T-helper 2 cell (primary cell): ENCODE data around the gene SLC38A10.
A peak's percentile ranks its signal among the peaks of the same experiment; 100 is the strongest.

Source experiments
- DNase-seq, 5 experiments: peaks; one replicate each; pipeline versions ENCODE4 v3.0.0 to v3.0.0-alpha.2; 2012 to 2022

SLC38A10 gene

DNA sequence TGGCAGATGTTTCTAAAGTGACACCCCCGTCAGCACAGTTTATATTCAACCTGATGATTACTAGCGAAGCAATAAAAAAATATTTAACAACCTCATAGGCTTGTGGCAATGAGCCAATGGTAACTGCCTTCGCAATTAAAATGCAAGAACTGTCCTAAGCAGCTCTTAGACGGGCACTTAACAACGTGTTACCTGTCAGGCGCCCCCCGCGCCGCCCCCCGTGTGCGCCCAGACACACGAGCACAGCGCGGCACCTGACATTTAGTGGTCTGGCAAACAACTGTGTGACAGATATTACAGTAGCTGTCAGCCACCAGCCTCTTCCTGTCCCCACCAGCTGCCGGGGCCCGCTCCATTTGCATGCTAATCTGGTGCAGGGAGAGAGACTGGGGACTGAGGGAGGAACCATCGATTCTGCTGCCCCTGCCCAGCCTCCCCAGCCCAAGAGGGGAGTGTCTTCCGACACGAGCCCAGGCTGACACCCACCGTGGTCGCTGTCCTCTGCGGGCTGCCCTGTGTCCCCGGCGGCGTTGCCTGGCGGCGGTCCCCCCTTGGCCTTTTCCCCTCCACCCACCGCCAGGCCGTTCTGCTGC is 43.3 kb downstream of the SLC38A10 start:
- no peak for DNase-seq

DNA sequence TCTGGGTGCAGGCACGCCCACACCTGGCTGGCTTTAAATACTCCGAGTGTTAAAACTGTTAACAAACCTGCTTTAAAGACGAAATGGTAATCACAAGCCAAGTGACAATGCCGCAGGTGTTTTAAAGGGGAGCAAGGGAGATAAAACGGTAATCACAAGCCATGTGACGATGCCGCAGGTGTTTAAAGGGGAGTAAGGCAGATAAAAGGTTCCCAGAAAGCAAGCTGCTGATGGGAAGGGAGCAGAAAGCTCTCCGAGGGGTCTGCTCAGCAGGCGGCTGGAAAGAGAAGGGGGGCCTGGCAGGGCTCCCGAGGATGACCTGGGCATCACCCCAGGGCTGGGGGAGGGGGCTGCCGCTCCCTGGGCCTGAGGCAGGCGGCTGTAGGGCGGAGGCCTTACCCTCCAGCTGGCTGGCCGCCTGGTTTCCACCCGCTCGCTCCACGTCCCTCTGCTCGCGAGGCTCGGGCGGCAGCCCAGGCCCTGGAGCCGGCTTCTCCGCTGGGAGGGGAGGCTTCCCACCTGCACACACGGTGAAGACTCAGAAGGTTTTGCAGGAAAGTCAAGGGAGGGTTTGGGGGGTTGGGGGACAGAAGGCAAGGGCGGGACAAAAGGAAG is 43.9 kb downstream of the SLC38A10 start:
- no peak for DNase-seq

DNA sequence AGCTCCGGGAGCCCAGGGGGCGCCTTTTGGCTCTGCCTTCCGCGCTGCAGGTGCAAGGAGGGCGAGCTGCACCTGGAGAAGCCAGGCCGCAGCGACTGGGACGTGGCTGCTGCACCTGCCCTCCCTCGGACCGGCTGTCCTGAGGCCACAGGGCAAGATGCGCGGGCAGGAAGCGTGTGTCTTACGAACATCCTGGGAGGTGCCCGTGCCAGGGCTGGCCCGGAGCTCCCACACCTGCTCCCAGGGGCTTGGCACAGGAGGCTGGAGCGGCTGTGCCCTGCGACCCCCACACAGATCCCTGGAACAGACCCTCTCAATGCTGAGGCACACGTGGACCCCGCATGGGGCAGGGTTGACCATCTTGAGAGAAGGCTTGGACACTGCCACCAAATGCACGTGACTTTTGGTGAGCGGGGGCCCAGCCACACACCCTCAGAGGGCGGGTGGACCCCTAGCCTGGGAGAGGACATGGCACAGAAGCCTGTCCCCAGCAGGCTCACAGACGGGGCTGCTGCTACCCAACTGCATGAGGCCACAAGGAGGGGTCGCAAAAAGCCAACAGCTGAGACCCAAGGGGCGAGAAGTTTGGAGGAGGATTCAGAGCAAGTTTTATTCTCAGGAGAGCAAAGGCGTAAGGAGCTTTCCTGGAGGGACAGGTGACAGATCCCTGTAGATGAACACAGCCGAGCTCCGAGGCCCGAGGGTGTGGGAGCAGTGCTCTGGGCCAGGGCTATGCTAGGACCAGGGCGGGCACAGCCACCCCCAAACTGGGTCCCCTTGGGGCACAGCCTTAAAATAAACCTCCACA is 44.6 kb downstream of the SLC38A10 start:
- DNase-seq = no peak

DNA sequence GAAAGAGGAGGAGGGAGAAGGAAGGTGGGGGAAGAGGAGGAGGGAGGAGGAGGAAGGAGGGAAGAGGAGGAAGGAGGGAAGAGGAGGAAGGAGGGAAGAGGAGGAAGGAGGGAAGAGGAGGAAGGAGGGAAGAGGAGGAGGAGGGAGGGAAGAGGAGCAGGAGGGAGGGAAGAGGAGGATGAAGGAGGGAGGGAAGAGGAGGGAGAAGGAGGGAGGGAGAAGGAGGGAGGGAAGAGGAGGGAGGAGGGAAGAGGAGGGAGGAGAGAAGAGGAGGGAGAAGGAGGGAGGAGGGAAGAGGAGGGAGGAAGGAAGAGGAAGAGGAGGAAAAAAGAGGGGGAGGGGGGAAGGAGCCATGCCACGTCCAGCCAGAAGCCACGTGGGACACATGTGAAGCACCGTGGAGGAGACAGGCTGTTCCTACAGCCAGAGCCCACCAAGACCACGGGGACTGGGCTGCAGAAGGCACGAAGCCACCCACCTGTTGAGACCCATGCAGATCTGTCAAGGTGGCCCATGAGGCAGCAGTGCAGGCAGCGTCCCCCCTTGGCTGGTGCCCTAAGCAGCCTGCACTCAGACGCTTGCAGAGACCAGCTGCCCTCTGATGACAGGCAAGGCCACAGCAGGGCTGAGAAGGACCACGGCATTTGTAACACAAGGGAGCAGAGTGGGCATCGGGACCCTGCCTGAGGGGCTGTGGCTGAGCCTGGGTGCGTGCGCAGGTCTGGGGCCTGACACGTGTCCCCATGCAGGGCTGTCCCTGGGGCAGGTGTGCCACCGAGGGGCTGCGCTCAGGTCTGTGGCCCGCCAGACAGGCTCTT is 45.7 kb downstream of the SLC38A10 start:
- peak in 1 of 5 experiments; percentile 35 for DNase-seq

DNA sequence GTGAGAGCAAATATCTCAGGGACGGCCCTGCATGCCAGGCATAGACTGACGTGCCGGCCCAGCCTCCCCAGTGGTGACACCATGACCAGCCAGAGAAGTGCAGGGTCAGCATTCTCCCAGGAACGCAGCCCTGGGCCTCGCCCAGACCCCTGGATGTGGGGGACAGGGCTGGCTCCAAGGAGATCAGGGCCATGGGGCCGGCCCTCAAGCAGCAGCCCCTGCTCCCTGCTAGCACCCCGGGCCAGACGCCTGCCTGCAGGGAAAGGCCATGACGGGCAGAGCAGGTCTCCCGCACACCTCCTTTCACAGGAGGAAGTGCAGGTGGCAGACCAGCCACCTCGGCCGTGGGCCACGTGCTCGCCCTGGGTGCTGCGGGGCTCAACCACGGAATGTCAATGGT is 46.5 kb downstream of the SLC38A10 start:
- no peak for DNase-seq

DNA sequence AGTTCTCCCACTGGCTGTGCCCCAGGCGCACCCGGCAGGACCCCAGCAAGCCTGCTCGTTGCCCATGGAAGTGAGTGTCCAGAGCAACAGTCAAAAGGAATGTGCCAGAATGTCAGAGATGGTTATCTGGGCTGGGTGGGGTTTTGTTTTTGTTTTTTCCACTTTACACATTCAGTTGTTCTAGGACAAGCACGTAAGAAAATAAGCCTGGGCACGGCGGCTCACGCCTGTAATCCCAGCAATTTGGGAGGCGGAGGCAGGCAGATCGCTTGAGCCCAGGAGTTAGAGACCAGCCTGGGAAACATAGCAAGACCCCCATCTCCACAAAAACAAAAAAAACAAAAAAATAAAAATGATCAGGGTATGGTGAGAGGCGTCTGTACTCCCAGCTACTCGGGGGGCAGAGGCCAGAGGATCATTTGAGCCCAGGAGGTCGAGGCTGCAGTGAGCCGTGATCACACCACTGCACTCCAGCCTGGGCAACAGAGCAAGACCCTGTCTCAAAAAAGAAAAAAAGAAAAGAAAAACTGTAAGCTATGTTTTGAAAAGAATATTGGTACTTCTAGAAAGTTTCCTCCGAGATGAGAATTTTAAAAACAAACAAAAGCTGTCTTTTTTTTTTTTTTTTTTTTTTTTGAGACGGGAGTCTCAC is 47.6 kb downstream of the SLC38A10 start:
- no peak for DNase-seq

DNA sequence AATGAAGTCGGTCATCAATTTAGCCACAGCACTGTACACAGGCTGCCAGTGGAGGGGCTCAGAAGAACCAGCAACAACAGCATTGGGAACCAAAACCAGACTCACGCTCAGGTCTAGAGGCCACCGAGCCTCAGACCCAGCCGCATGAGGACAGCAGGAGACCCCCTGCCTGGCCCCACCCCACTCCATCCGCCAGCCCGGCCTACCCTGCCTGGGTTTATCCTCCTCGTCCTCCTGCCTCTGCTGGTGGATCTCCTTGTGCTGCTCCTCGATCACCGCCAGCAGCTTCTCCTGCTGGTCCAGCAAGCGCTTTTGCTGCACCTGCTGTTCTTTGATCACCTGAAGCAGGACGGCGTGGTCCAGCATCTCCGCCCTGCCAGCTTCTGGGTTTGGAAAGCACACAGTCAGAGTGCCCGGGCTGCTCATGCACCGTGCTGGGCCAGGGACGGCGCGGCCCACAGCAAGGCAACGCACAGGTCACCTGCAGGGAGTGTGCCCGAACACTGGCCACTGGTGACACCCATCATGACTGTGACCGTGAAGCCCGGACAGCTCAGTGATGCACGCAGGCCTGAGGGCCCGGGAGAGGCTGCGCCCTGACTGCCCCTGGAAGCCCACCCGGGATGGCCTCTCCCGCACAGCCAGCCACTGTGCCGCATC is 48.3 kb downstream of the SLC38A10 start:
- no peak for DNase-seq

DNA sequence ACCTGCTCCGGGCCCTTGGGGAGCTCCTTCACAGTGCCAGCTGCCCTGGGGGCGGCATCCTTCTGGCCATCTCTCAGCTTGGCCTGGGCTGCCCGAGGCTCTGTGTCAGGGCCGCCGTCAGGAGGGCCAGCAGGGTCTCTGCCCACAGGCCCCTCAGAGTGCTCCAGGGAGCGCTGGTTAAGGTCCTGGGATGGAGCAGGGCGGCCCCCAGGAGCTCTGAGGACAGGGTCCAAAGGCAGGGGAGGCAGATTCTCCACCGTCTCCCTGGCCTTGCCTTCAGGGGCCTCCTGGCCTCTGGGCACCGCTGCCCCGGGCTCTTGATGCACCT is 48.8 kb downstream of the SLC38A10 start:
- no peak for DNase-seq

DNA sequence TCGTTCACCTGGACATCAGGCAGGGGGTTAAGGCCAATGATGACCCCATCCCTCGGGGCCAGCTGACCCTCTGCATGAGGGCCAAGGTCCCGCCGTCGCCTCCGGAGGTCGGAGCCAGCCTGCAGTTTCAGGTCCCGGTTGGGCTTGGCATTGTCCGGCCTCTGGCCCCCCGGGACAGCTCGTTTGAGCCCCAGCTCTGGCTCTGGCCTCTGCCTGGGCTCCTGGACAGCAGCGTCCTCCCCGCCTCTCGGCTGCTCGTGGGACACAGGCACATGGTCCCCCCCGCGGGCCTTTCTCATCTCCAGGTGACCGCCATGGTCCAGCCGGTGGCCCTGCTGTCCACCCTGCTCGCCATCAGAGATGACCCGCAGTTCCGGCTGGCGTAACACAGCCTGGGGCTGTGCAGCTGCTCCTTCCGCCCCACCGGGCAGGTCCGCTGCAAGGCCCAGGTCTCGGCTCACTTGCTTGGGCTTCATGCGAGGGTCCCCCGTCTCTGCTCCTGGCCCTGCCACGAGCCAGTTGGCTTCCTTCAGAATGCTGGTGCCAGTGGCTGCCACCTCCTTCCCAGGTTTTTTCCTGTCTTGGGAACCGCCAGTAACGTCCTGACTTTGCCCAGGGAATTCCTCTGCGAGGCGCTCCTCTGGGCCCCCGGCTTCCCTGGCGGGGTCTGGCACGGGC is 49.3 kb downstream of the SLC38A10 start:
- DNase-seq = no peak

DNA sequence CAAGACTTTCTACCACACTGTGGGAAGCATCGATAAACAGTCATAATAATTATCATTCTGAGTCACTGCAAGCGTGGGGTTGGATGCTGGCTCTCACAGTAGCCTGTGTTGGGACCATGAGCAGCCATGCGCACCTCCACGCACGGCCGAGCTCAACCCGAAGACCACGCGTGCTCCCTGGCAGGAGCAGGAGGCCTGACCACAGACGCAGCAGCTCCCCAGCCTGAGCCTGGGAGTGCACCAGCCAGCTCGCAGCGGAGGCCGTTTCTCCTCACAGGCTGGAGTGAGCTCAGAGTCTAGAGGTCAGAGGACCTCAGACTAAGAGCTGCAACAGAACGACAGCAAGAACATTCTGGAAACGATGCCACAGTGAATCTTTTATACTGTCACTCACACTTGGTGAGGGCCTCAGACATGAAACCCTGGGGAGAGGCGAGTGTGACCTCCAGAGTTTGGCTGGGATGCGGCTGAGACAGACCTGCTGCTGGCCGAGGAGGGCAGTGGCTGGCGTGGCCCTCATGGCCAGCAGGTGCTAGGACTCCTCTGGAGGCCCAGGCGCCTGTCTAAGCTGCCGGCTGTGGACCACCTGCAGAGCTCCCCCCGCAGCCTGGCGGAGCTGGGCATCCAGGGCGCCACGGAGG is 50.0 kb downstream of the SLC38A10 start:
- DNase-seq = peak in 1 of 5 experiments; percentile 64

DNA sequence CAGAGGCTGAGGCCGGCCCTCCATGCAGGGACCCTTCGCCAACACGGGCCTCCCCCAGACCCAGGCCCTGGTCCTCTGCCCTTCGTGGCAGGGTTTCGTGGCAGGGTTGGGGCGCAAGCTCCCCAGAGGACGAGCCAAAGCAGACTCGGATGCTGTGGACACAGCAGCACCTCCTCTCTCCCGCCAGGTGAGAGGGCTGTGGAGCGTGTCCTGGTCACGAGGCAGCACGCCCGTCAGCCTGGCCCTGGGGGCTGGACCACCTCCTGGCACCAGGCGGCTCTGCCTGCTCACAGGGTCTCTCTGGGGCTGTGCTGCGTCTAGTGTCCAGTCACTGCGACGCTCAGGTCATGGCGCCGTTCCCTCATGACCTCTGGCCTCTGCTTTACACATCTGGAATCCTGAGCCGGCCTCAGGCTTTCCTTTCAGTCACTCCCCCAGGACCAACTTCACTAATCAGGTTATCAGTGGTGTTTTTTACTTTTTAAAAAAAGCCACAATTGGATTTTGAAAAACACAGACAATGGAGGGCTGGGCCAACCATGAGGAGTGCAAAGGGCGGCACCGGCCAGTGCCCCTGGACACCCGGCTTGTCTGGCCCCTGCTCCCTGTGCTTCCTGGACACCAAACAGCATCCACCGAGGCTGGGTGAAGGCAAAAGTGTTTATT is 50.6 kb downstream of the SLC38A10 start:
- DNase-seq = no peak

DNA sequence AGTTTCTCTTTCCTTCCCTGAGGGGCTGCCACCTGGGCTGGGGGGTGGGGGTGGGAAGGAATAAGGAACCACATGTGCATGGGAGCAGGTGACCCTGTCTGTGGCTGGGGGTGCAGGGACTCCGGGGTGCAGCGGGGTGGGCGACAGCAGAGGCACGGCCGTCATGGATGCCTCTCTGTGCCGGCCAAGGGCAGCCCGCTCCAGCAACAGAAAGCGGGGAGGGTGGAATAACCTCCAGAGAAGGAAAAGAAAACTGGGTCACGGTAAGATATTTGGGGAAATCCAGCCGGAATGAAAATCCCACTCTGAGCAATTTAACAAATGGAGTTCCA is 51.8 kb downstream of the SLC38A10 start:
- DNase-seq = no peak

DNA sequence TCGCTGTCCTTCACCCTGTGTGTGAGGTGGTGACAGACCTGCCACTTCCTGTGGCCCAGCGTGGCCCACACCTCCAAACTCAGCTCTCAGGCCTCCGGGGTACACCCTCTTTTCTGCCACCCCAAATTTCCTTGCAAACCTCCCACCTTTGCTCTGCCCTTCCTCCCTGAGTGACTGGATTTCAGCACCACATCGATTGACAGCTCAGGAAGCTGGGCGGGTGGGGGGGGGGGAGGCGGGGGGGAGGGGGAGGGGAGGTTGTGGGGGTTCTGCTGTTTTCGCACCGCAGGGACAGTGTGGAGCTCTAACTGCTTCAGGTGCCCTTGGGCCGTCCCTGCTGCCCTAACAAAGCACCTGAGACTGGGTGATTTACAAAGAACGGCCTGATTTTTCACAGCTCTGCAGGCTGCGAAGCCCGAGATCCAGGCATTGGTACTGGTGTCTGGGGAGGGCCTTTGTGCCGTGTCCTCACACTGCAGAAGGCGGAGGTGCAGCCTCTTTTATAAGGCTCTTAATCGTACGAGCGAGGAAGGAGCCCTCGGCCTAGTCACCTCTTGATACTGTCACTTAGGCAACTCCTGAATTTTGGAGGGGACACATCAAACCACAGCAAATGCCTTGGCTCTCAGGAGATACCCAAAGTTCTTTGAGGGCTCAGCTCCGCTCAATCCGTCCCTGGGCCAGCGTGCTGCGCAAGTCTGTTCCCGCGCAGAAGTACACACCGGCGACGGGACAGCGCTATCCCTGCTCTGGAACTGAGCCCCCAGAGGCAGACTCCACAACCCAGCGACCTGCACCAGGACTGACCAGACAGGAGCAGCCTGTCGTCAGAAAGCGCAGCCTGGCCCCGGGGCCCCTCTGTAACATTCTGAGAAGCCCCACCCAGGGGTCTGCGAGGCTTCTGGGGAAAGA is 52.4 kb downstream of the SLC38A10 start:
- DNase-seq = no peak

DNA sequence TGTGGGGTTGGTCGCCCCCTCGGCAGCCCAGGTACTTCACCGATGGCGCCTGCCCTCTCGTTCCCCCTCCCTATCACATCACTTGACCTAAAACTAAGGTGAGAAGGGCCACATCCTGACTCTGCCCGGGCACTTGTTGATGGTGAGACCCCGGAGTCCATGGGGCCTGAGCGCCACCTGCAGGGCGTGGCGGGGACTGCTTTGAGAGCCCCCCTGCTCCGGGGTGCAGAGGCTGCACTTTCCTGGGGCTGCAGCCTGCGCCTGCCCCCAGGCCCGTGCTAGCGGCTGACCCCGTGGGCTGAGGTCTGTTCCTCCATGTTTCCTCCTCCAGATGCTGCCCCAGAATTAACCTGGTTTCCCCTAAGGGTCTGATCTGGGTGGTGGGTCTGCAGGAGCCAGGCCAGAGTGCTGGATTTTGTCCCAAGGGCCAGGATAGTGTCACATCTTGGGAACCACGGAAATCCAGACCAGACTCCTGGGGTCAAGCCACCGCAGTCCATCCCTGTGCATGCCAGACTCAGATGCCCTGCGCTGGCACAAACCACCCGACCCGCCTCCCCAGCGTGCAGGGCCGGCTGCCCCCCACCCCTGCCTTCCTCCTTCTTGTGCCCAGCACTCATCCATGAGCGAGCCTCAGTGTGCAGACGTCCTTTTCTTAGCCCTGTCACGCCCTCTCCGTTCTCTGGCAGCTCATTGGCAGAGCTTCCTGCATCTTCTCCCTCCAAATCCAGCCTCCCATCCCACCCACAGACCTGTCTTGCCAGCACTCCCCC is 53.3 kb downstream of the SLC38A10 start:
- DNase-seq = peak in 4 of 5 experiments; percentile 38 to 55 (median 44)

DNA sequence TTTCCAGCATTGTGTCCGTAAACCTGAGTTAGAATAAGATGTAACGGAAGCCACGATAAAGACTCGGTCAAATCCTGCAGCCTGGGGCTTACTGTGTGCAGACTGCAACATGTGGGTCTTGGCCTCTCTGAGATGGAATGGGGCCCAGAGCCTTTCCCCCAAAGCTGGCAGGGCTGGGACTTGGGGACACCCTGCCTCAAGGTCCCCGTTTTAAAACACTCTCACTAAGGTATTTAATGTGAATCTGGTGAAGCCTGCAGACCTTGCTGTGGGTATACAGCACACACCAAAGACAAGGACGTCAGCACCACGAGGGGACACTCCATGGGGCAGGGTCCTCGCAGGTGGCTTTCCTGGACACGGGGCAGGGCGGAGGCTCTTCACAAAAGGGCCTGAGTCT is 53.9 kb downstream of the SLC38A10 start:
- DNase-seq = no peak

DNA sequence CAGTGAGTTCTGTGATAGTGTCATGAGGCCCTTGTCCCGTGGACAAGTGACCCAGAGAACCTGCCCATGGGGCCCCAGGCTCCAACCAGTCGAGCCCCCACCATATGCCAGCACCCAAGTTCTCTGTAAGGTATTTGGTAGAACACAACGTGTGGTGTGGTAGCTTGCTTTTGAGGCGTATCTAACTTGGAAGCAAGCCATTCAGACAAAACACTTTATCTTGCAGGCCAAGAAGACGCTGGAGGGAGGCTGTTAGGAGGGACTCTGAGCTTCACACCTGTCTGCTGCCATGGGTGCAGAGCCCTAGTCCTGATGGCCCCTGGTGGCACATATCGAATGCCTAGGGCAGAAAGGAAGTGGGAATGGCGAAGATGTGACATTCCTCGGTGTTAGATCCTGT is 54.3 kb downstream of the SLC38A10 start:
- DNase-seq = no peak

DNA sequence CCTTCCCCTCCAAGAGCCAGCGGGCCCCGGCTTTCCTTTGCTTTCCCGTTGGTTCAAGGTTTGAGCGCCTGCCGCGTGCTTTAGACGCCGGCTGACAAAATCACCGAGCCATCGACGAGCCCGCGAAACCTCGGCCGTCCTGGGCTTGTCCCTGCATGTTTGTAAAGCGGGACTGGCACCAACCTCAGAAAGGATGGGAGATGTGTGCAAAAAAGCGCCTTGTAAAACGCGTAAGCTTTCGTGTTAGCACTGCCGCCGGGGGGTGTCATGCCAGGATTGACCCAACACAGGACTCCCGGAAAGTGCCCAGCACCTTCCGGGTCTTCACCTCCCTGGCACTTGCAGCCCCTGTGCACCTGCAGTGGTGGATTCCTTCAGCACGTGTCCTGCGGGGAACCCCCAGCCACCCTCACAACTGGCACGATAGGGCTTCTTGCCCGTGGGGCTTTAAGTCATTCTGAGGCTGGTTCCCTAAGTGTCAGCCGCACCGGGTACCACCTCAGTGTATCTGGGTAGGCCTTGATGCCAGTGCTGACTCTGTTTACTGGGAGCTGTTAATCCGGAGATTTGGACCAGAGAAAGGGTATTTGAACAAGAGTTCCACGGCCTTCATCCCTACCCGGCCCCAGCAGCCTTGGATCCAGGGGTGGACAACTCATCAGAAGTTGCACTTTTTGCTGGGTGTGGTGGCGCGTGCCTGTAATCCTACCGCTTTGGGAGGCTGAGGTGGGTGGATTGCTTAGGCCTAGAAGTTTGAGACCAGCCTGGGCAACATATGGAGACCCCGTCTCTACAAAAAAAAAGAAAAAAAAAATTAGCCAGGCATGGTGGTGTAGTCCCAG is 55.2 kb downstream of the SLC38A10 start:
- DNase-seq = peak in 4 of 5 experiments; percentile 24 to 69 (median 38)
